HUES6 (cell line): ENCODE results near the gene MGAM2.

Experiments
- H3K27ac ChIP-seq: 2 replicates; pipeline ENCODE4 v1.7.0; 2013; ENCODE audit warnings: low read depth, mild to moderate bottlenecking, low read length, inconsistent platforms
- H3K27me3 ChIP-seq: 2 replicates; pipeline ENCODE4 v1.6.1; 2013; ENCODE audit warnings: low read length; ENCODE audit not compliant: control insufficient read depth, insufficient read depth
- H3K36me3 ChIP-seq: 2 replicates; pipeline ENCODE4 v1.6.1; 2013; ENCODE audit warnings: low read length; ENCODE audit not compliant: control insufficient read depth, insufficient read depth
- H3K4me1 ChIP-seq: 2 replicates; pipeline ENCODE4 v1.6.1; 2013; ENCODE audit warnings: low read length; ENCODE audit not compliant: control insufficient read depth, insufficient read depth
- H3K4me3 ChIP-seq: 2 replicates; pipeline ENCODE4 v1.5.1; 2013; ENCODE audit warnings: low read depth, low read length
- H3K9ac ChIP-seq: one replicate; pipeline ENCODE4 v1.6.1; 2013; ENCODE audit warnings: mild to moderate bottlenecking, low read length
- H3K9me3 ChIP-seq: 2 replicates; pipeline ENCODE4 v1.6.1; 2013; ENCODE audit warnings: low read depth, low read length; ENCODE audit not compliant: control insufficient read depth, insufficient read depth

Gene MGAM2

GRCh38 chr7:142123184-142123583, 11.7 kb downstream of the MGAM2 start:
- Histone ChIP-seq H3K4me3 (no peak overlapping the region), H3K4me1 (peaks cover 8% of the 10 kb centered on the region; the same call in 1 of the 2 replicates), H3K27me3 (no peaks in the 10 kb centered on the region), H3K36me3 (no peaks in the 10 kb centered on the region), H3K9me3 (no peaks in the 10 kb centered on the region), H3K27ac (no peak overlapping the region), H3K9ac (no peak overlapping the region)

GRCh38 chr7:142125256-142125955, 13.9 kb downstream of the MGAM2 start:
- H3K36me3 ChIP-seq = no peaks in the 10 kb centered on the region
- no peaks in the 10 kb centered on the region for H3K9me3 ChIP-seq
- H3K4me1 ChIP-seq = peaks cover 4% of the 10 kb centered on the region; the same call in 1 of the 2 replicates
- no peak overlapping the region for H3K4me3 ChIP-seq
- no peaks in the 10 kb centered on the region for H3K27me3 ChIP-seq
- H3K27ac ChIP-seq = no peak overlapping the region
- no peak overlapping the region for H3K9ac ChIP-seq

GRCh38 chr7:142130267-142130666, 18.7 kb downstream of the MGAM2 start:
- Histone ChIP-seq H3K27me3 (no peaks in the 10 kb centered on the region), H3K9me3 (no peaks in the 10 kb centered on the region), H3K9ac (no peak overlapping the region), H3K4me1 (no peaks in the 10 kb centered on the region), H3K36me3 (no peaks in the 10 kb centered on the region), H3K27ac (no peak overlapping the region), H3K4me3 (no peak overlapping the region)

- Histone ChIP-seq H3K4me1 (no peaks in the 10 kb centered on the region), H3K9ac (no peak overlapping the region), H3K36me3 (no peaks in the 10 kb centered on the region), H3K27ac (no peak overlapping the region), H3K4me3 (no peak overlapping the region), H3K27me3 (no peaks in the 10 kb centered on the region), H3K9me3 (no peaks in the 10 kb centered on the region)
Measured at GRCh38 chr7:142131439-142132185, 20.1 kb downstream of the MGAM2 start.

- Histone ChIP-seq H3K9me3 (no peaks in the 10 kb centered on the region), H3K36me3 (no peaks in the 10 kb centered on the region), H3K27ac (no peak overlapping the region), H3K4me3 (no peak overlapping the region), H3K9ac (no peak overlapping the region), H3K27me3 (no peaks in the 10 kb centered on the region), H3K4me1 (no peaks in the 10 kb centered on the region)
Measured at GRCh38 chr7:142133731-142134148, 22.2 kb downstream of the MGAM2 start.

GRCh38 chr7:142134909-142135308, 23.4 kb downstream of the MGAM2 start:
- no peak overlapping the region for H3K4me3 ChIP-seq
- H3K9ac ChIP-seq = no peak overlapping the region
- no peaks in the 10 kb centered on the region for H3K27me3 ChIP-seq
- no peaks in the 10 kb centered on the region for H3K36me3 ChIP-seq
- H3K9me3 ChIP-seq = no peaks in the 10 kb centered on the region
- H3K27ac ChIP-seq = no peak overlapping the region
- H3K4me1 ChIP-seq = no peaks in the 10 kb centered on the region

- Histone ChIP-seq H3K27me3 (no peaks in the 10 kb centered on the region), H3K9ac (no peak overlapping the region), H3K9me3 (no peaks in the 10 kb centered on the region), H3K4me1 (no peaks in the 10 kb centered on the region), H3K4me3 (no peak overlapping the region), H3K36me3 (no peaks in the 10 kb centered on the region), H3K27ac (no peak overlapping the region)
Measured at GRCh38 chr7:142138996-142139395, 27.5 kb downstream of the MGAM2 start.

- no peak overlapping the region for H3K27ac ChIP-seq
Measured at GRCh38 chr7:142139597-142140400, 28.3 kb downstream of the MGAM2 start.

GRCh38 chr7:142140401-142140959, 29.0 kb downstream of the MGAM2 start:
- Histone ChIP-seq H3K27me3 (no peaks in the 10 kb centered on the region), H3K36me3 (no peaks in the 10 kb centered on the region), H3K4me1 (peaks cover 3% of the 10 kb centered on the region; the same call in 1 of the 2 replicates), H3K9ac (no peak overlapping the region), H3K27ac (no peak overlapping the region), H3K9me3 (no peaks in the 10 kb centered on the region), H3K4me3 (no peak overlapping the region)

More at GRCh38 chr7:142139597-142140400, 28.3 kb downstream of the MGAM2 start:
- Histone ChIP-seq H3K4me3 (no peak overlapping the region), H3K9ac (no peak overlapping the region), H3K4me1 (no peaks in the 10 kb centered on the region), H3K9me3 (no peaks in the 10 kb centered on the region), H3K36me3 (no peaks in the 10 kb centered on the region), H3K27me3 (no peaks in the 10 kb centered on the region)

GRCh38 chr7:142142702-142143101, 31.2 kb downstream of the MGAM2 start:
- Histone ChIP-seq H3K9me3 (no peaks in the 10 kb centered on the region), H3K4me1 (peaks cover 15% of the 10 kb centered on the region), H3K36me3 (no peaks in the 10 kb centered on the region), H3K27me3 (no peaks in the 10 kb centered on the region), H3K27ac (no peak overlapping the region), H3K9ac (no peak overlapping the region), H3K4me3 (no peak overlapping the region)
